OCI-LY7 (cell line): ENCODE results near the gene WDR87.

Experiments
- CTCF ChIP-seq: fragments of 200-600 bp; sonication (generic); conservative IDR thresholded peaks from 2 replicates; pipeline ENCODE4 v1.5.1; 2014; ENCODE audit warnings: mild to moderate bottlenecking, antibody characterized with exemption, low read length, moderate library complexity, mixed read lengths
- EZH2phosphoT487 ChIP-seq: fragments of 200-600 bp; sonication (generic); IDR thresholded peaks from 2 replicates; pipeline ENCODE4 v1.6.1; 2018; ENCODE audit warnings: low read depth, borderline replicate concordance, mild to moderate bottlenecking, mixed run types, antibody characterized with exemption, low read length, moderate library complexity, mixed read lengths

GRCh38 chr19:37867831-37868230 lies 38.6 kb downstream of the WDR87 start:
- TF ChIP-seq EZH2phosphoT487 (no peak), CTCF (no peak)
